Measurements from ENCODE around the gene DOCK6. TPM values are rescaled to one million over a fixed set of nuclear protein-coding genes. Genes with fewer than 3 reads are reported as not detected.
A peak's percentile ranks its signal among the peaks of the same experiment; 100 is the strongest.
"Not testable (repeated sequence)": the region's sequence is repeated elsewhere in the genome, so short reads cannot be mapped to it uniquely, and the experiment has no call there.

DOCK6 gene
- total RNA-seq, 2 donors from 2014 or later, result 12.7 to 49.4 TPM

GRCh38 chr19:11164879-11165406, 97.4 kb downstream of the DOCK6 start:
- peak overlapping the region; percentile 80 to 89 for H3K27ac ChIP-seq
- H3K4me3 ChIP-seq, result no peak overlapping the region
- TF ChIP-seq, protein P1, sequence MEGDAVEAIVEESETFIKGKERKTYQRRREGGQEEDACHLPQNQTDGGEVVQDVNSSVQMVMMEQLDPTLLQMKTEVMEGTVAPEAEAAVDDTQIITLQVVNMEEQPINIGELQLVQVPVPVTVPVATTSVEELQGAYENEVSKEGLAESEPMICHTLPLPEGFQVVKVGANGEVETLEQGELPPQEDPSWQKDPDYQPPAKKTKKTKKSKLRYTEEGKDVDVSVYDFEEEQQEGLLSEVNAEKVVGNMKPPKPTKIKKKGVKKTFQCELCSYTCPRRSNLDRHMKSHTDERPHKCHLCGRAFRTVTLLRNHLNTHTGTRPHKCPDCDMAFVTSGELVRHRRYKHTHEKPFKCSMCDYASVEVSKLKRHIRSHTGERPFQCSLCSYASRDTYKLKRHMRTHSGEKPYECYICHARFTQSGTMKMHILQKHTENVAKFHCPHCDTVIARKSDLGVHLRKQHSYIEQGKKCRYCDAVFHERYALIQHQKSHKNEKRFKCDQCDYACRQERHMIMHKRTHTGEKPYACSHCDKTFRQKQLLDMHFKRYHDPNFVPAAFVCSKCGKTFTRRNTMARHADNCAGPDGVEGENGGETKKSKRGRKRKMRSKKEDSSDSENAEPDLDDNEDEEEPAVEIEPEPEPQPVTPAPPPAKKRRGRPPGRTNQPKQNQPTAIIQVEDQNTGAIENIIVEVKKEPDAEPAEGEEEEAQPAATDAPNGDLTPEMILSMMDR (IDR thresholded peaks at IDR 0.05), result no peak
- H3K36me3 ChIP-seq, result peaks cover 45% of the 10 kb centered on the region
- peaks cover 0 to 41% of the 10 kb centered on the region in 2 donors for H3K4me1 ChIP-seq
- peak; percentile 97 for DNase-seq (ENCODE audit: low spot score)
- H3K27me3 ChIP-seq, result no peaks in the 10 kb centered on the region
- H3K9me3 ChIP-seq, result no peaks in the 10 kb centered on the region

DNA sequence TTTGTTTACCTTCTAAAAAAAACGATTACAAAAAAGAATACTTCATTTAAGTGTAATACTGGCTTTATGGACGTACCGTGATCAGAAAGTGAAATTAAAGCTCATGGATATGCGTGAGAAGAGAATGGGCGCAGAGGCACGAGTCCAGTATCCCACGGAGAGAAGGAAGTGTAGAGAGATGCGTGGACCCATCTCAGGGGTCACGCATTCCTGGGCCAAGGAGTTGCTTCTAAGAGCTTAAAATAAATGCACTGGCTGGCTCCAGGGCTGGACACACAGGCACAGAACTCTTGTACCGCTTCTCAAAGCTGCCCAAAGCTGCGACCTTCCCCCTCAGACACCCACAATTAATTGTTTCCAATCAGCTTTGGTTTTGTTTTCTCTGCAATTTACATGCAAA, 98.0 kb downstream of the DOCK6 start:
- Histone ChIP-seq H3K9me3 (no peaks in the 10 kb centered on the region), H3K36me3 (peaks cover 39% of the 10 kb centered on the region), H3K4me3 (peak overlapping the region in 1 of 2 donors; percentile 6), H3K4me1 (peaks cover 0 to 47% of the 10 kb centered on the region in 2 donors), H3K27me3 (no peaks in the 10 kb centered on the region), H3K27ac (peak overlapping the region; percentile 80 to 89)
- TF ChIP-seq, protein P1 (IDR thresholded peaks at IDR 0.05), result no peak
- no peak for DNase-seq (ENCODE audit: low spot score)

DNA sequence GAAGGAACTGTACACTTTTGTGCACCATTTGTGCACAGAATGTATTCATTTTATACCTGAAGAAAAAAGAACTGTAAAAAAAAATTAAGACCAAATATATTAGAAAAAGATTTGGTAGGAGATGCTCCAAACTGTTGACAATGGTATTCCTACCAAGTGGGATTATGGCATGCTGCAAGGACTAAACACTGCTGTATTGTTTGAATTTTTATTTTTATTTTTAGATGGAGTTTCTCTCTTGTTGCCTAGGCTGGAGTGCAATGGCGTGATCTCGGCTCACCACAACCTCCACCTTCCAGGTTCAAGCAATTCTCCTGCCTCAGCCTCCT, 101.9 kb downstream of the DOCK6 start:
- H3K27ac ChIP-seq, result peak overlapping the region; percentile 76 to 87
- H3K4me1 ChIP-seq, result peaks cover 0 to 60% of the 10 kb centered on the region in 2 donors

DNA sequence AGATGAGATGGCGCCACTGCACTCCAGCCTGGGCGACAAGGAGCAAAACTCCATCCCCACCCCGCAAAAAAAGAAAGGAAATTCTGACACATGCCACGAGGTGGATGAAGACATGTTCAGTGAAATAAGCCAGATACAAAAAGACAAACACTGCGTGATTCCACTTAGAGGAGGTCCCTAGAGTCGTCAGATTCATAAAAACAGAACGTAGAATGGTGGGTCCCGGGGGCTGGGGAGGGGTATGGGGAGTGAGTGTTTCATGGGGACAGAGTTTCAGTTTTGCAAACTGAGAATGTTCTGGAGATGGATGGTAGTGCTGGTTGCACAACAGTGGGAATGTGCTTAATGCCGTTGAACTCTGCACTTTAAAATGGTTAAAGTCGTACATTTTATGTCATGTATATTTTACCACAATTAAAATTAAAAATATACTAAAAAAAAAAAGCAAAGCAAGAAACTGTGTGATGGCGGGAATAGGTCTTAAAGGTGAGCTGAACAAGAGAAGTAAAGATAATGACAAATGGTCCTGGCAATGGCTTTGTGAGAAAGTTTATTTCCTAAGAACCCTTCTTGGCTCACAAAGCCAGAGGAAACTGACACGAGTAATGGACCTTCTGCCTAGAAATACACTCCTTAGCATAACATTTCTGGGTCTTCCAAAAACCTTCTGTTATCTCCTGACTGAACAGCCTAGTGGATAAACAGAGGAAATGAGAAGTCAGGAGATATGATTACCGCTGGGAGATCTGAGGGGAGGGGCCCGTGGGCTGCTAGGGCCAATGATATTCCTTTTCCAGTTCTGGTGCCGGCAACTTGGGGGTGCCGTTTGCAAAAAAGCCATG, 102.5 kb downstream of the DOCK6 start:
- peak; percentile 80 for DNase-seq (ENCODE audit: low spot score)
- Histone ChIP-seq H3K27me3 (no peaks in the 10 kb centered on the region), H3K36me3 (no peaks in the 10 kb centered on the region), H3K4me3 (no peak overlapping the region), H3K4me1 (peaks cover 0 to 62% of the 10 kb centered on the region in 2 donors), H3K9me3 (no peaks in the 10 kb centered on the region), H3K27ac (peak overlapping the region; percentile 76 to 87)
- TF ChIP-seq, protein P1 (IDR thresholded peaks at IDR 0.05), result no peak

More for the DNA sequence above, 101.9 kb downstream of the DOCK6 start:
- not testable (repeated sequence) for H3K36me3 ChIP-seq; H3K27me3 ChIP-seq; H3K9me3 ChIP-seq; DNase-seq (ENCODE audit: low spot score); H3K4me3 ChIP-seq

GRCh38 chr19:11155373-11156120, 106.8 kb downstream of the DOCK6 start, which contains the start of gene SPC24:
Gene SPC24 (minus strand): TSS chr19:11155782. CDS start chr19:11155776, 6 bp downstream.
- DNase-seq (ENCODE audit: low spot score), result peak; percentile 96
- no peaks in the 10 kb centered on the region for H3K36me3 ChIP-seq
- H3K9me3 ChIP-seq, result no peaks in the 10 kb centered on the region
- TF ChIP-seq, protein P1 (IDR thresholded peaks at IDR 0.05), result no peak
- H3K4me3 ChIP-seq, result peak within 1 kb of the TSS; percentile 34 to 61
- peaks cover 0 to 76% of the 10 kb centered on the region in 2 donors for H3K4me1 ChIP-seq
- no peaks in the 10 kb centered on the region for H3K27me3 ChIP-seq
- peak within 1 kb of the TSS; percentile 79 to 87 for H3K27ac ChIP-seq

DNA sequence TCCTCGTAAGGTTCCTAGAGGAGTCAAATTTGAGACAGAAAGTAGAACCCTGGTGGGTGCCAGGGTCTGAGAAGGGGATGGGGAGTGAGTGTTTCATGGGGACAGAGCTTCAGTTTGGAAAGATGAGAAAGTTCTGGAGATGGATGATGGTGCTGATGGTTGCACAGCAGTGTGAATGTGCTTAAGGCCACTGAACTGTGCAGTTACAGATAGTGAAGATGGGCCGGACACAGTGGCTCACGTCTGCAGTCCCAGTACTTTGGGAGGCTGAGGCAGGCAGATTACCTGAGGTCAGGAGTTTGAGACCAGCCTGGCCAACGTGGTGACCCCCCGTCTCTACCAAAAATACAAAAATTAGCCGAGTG, 107.7 kb downstream of the DOCK6 start:
- Histone ChIP-seq H3K9me3 (no peaks in the 10 kb centered on the region), H3K27me3 (no peaks in the 10 kb centered on the region), H3K4me1 (peaks cover 0 to 69% of the 10 kb centered on the region in 2 donors), H3K4me3 (no peak overlapping the region), H3K36me3 (no peaks in the 10 kb centered on the region), H3K27ac (peak overlapping the region in 1 of 2 donors; percentile 79)
- TF ChIP-seq, protein P1 (IDR thresholded peaks at IDR 0.05), result no peak
- DNase-seq (ENCODE audit: low spot score), result no peak
